HG03432 (cell line): Measurements from ENCODE around the gene EIF4G1.

ENCODE experiments used
- ATAC-seq: cut with Tn5 transposase; IDR thresholded peaks from one replicate; pipeline ENCODE4 v1.9.1; 2021; ENCODE audit warnings: mild to moderate bottlenecking, moderate library complexity; ENCODE audit not compliant: unreplicated experiment

The EIF4G1 gene

GRCh38 chr3:184348057-184348382 lies 33.6 kb downstream of the EIF4G1 start:
- no peak for ATAC-seq

- no peak for ATAC-seq
These were observed 35.4 kb downstream of the EIF4G1 start for GRCh38 chr3:184349563-184350470.

GRCh38 chr3:184350618-184351017 lies 36.2 kb downstream of the EIF4G1 start:
- ATAC-seq, result no peak

GRCh38 chr3:184351511-184352148 lies 37.2 kb downstream of the EIF4G1 start:
- ATAC-seq, result no peak

- ATAC-seq, result no peak
These were observed 37.9 kb downstream of the EIF4G1 start for GRCh38 chr3:184352149-184352785.

GRCh38 chr3:184352897-184353545 lies 38.6 kb downstream of the EIF4G1 start:
- no peak for ATAC-seq

GRCh38 chr3:184353546-184353941 lies 39.1 kb downstream of the EIF4G1 start:
- ATAC-seq, result no peak

GRCh38 chr3:184354121-184354728 lies 39.8 kb downstream of the EIF4G1 start:
- ATAC-seq, result peak; percentile 63

- no peak for ATAC-seq
These were observed 40.3 kb downstream of the EIF4G1 start for GRCh38 chr3:184354754-184355153.

- ATAC-seq, result no peak
These were observed 41.0 kb downstream of the EIF4G1 start for GRCh38 chr3:184355261-184356040.

- no peak for ATAC-seq
These were observed 43.1 kb downstream of the EIF4G1 start for GRCh38 chr3:184357248-184358123.

- ATAC-seq, result no peak
These were observed 43.8 kb downstream of the EIF4G1 start for GRCh38 chr3:184358124-184358767.

GRCh38 chr3:184358921-184359350 lies 44.5 kb downstream of the EIF4G1 start:
- ATAC-seq, result no peak

GRCh38 chr3:184359610-184360009 lies 45.2 kb downstream of the EIF4G1 start:
- no peak for ATAC-seq

GRCh38 chr3:184360070-184360928 lies 45.9 kb downstream of the EIF4G1 start:
- no peak for ATAC-seq

GRCh38 chr3:184360929-184361531 lies 46.6 kb downstream of the EIF4G1 start:
- ATAC-seq, result no peak

GRCh38 chr3:184361532-184361931 lies 47.1 kb downstream of the EIF4G1 start, which contains the start of the genes CLCN2 and POLR2H:
TSS of gene CLCN2 (minus strand) at chr3:184361605. CDS start at chr3:184361479, 126 bp downstream.
TSS of gene POLR2H (plus strand) at chr3:184361710. CDS start at chr3:184363493, 1,783 bp downstream.
- ATAC-seq, result peak; percentile 45
